ENCODE measurements around the gene DZIP1.

GRCh38 chr13:95557013-95557412, 87.5 kb downstream of the DZIP1 start:
- TF ChIP-seq, protein P1, sequence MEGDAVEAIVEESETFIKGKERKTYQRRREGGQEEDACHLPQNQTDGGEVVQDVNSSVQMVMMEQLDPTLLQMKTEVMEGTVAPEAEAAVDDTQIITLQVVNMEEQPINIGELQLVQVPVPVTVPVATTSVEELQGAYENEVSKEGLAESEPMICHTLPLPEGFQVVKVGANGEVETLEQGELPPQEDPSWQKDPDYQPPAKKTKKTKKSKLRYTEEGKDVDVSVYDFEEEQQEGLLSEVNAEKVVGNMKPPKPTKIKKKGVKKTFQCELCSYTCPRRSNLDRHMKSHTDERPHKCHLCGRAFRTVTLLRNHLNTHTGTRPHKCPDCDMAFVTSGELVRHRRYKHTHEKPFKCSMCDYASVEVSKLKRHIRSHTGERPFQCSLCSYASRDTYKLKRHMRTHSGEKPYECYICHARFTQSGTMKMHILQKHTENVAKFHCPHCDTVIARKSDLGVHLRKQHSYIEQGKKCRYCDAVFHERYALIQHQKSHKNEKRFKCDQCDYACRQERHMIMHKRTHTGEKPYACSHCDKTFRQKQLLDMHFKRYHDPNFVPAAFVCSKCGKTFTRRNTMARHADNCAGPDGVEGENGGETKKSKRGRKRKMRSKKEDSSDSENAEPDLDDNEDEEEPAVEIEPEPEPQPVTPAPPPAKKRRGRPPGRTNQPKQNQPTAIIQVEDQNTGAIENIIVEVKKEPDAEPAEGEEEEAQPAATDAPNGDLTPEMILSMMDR (IDR thresholded peaks at IDR 0.05 in 8 of 11, conservative IDR thresholded peaks at IDR 0.05 in 3 of 11): no peak
- no peak for TF ChIP-seq POLR2AphosphoS5 (IDR thresholded peaks at IDR 0.05)
